Lung (tissue), 12 donors: Measurements from ENCODE around the gene APOB. TPM values are rescaled to one million over a fixed set of nuclear protein-coding genes. Genes with fewer than 3 reads are reported as not detected.
A peak's percentile ranks its signal among the peaks of the same experiment; 100 is the strongest.

Source experiments
- ATAC-seq: fragments of 200-7000 bp; cut with Tn5 transposase; one replicate; pipeline ENCODE4 v1.9.1; 2020; ENCODE audit warnings: moderate number of reproducible peaks; ENCODE audit not compliant: insufficient read depth, low FRiP score
- DNase-seq, 3 donors: peaks; one replicate each; pipeline ENCODE4 v3.0.0-alpha.2; 2013 to 2017
- H3K27ac ChIP-seq, 2 donors: one replicate each; pipeline ENCODE4 v1.5.1; 2013; ENCODE audit warnings: mild to moderate bottlenecking in 2 of 2, moderate library complexity in 2 of 2, control low read depth in 1 of 2, inconsistent platforms in 1 of 2, low read depth in 1 of 2, low read length in 1 of 2
- H3K27me3 ChIP-seq, 3 donors: one replicate each; pipeline ENCODE4 v1.5.1; 2013; ENCODE audit warnings: low read length in 2 of 3; ENCODE audit not compliant: control insufficient read depth in 3 of 3, insufficient read depth in 3 of 3
- H3K36me3 ChIP-seq, 4 donors: one replicate each; pipeline ENCODE4 v1.5.1; 2013; ENCODE audit warnings: low read length in 4 of 4, mild to moderate bottlenecking in 1 of 4, moderate library complexity in 1 of 4; ENCODE audit not compliant: control insufficient read depth in 4 of 4, insufficient read depth in 4 of 4
- H3K4me1 ChIP-seq, 5 donors: one replicate each; pipeline ENCODE4 v1.5.1; 2013; ENCODE audit warnings: low read length in 5 of 5, mild to moderate bottlenecking in 2 of 5, moderate library complexity in 1 of 5; ENCODE audit not compliant: control insufficient read depth in 5 of 5, insufficient read depth in 5 of 5
- H3K4me3 ChIP-seq: one replicate; pipeline ENCODE4 v1.5.1; 2013; ENCODE audit warnings: mild to moderate bottlenecking, control low read depth, moderate library complexity
- H3K9ac ChIP-seq, 2 donors: one replicate each; pipeline ENCODE4 v1.5.1; 2013; ENCODE audit warnings: low read length in 2 of 2, control low read depth in 1 of 2; ENCODE audit not compliant: insufficient read depth in 1 of 2
- H3K9me3 ChIP-seq, 4 donors: one replicate each; pipeline ENCODE4 v1.5.1; 2013; ENCODE audit warnings: low read length in 3 of 4, mild to moderate bottlenecking in 1 of 4, moderate library complexity in 1 of 4; ENCODE audit not compliant: control insufficient read depth in 4 of 4, insufficient read depth in 3 of 4
- WGBS, 2 donors: extraction: QIAGEN DNeasy Blood & Tissue Kit; methylation state at CpG; one replicate each; pipeline ENCODE4 v1.1.7; 2013; 5-methylcytosine and 5-hydroxymethylcytosine counted together
- polyA plus RNA-seq, 2 donors: library from polyadenylated mRNA; stranded (reverse); fragments of 200-250 nt; gene quantifications; one replicate each; pipeline ENCODE4 v1.2.1, GENCODE V29; 2013
- total RNA-seq, 2 donors: library from RNA; depleted of rRNA in 1 of 2; stranded (reverse); fragments of >200 nt in 1 of 2; gene quantifications; one replicate each; pipeline ENCODE4 v1.2.1, GENCODE V29; 2014 to 2021
- TF ChIP-seq, protein P1 (sequence below): IDR thresholded peaks from 2 replicates; pipeline ENCODE4 v1.5.1; 2012; ENCODE audit warnings: mild to moderate bottlenecking; ENCODE audit errors: control extremely low read depth, extremely low read depth
- donor health status: control.
- donor health status: control.
- donor health status: Bipolar disorder and iron deficiency.
- donor health status: healthy.
- donor health status: DM: yes; HTN: yes; CAD: no.

The APOB gene
- total and polyA plus RNA-seq, 4 donors, result 0.04 to 1.7 (median 0.18) TPM

DNA sequence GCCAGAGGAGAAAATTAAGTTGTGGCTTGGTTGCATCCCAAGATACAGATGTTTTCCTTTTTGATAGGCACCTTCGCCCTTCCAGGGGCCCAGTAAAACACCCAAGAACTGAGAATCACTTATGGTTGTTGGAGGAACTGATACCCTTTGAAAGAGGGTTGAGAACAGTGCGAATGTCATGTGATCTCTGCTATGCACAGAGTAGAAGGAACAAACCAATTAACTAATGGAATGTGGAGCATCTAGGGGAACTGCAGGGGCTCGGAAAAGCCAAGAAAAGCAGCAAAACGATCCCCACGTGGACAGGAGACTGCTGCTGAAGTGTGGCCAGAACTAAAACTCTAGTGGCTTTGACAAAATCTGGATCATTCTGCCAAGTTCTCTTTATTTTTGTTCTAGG, 58.8 kb downstream of the APOB start:
- H3K27ac ChIP-seq, result no peak overlapping the region
- no peaks in the 10 kb centered on the region for H3K9me3 ChIP-seq
- no peaks in the 10 kb centered on the region for H3K36me3 ChIP-seq
- H3K4me3 ChIP-seq, result no peak overlapping the region
- 40 to 56% methylated on average over 5 of the region's 5 CpGs for WGBS, 2 donors
- H3K27me3 ChIP-seq, result peaks cover 0 to 2% (median 0%) of the 10 kb centered on the region in 3 donors
- H3K9ac ChIP-seq, result no peak overlapping the region
- H3K4me1 ChIP-seq, result no peaks in the 10 kb centered on the region
- DNase-seq (no peak), ATAC-seq (no peak)
- TF ChIP-seq, protein P1, sequence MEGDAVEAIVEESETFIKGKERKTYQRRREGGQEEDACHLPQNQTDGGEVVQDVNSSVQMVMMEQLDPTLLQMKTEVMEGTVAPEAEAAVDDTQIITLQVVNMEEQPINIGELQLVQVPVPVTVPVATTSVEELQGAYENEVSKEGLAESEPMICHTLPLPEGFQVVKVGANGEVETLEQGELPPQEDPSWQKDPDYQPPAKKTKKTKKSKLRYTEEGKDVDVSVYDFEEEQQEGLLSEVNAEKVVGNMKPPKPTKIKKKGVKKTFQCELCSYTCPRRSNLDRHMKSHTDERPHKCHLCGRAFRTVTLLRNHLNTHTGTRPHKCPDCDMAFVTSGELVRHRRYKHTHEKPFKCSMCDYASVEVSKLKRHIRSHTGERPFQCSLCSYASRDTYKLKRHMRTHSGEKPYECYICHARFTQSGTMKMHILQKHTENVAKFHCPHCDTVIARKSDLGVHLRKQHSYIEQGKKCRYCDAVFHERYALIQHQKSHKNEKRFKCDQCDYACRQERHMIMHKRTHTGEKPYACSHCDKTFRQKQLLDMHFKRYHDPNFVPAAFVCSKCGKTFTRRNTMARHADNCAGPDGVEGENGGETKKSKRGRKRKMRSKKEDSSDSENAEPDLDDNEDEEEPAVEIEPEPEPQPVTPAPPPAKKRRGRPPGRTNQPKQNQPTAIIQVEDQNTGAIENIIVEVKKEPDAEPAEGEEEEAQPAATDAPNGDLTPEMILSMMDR, result no peak

DNA sequence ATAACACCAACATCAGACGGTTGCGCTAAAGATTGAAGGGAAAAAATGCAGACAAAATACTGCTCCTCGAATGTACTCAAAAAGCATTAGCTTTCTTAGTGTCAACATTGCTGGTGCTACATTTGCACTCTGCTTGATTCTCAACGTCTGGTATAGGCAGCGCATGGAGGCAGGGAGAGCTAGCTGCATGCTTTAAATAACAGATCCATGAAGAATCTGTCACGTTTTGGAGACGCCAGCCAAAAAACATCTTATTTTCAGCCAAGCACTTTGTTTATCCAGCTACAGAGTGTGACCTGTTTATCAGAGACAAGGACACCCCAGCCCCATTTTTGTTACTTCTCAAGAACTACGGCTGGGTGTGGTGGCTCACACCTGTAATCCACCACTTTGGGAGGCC, 59.5 kb downstream of the APOB start:
- peaks cover 0 to 2% (median 0%) of the 10 kb centered on the region in 3 donors for H3K27me3 ChIP-seq
- H3K9me3 ChIP-seq, result no peaks in the 10 kb centered on the region
- WGBS, 2 donors, result 76 to 85% methylated on average over 8 of the region's 8 CpGs
- no peak overlapping the region for H3K9ac ChIP-seq
- TF ChIP-seq, protein P1, result no peak
- no peak overlapping the region for H3K4me3 ChIP-seq
- DNase-seq, result peak in 1 of 3 donors; percentile 25
- no peak for ATAC-seq
- no peaks in the 10 kb centered on the region for H3K4me1 ChIP-seq
- no peaks in the 10 kb centered on the region for H3K36me3 ChIP-seq
- H3K27ac ChIP-seq, result no peak overlapping the region

DNA sequence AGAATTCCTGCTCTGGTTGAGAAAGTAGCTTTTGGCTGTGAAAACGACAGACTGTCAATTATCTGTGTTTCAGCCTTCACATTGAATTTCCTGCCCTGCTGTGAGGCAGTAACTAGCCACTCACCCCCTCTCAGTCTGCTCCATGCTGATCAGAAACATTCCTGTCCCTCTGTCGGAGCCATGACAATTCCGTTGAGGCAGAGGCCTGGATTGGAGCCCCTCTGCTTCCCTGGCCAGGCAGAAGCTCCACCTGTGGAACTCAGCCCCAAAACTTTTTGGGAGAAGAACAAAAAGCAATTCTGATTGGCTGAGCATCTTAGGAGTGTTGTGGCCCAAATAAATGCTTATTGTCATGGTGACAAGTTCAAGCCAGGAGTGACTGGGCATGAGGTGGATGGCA, 60.0 kb downstream of the APOB start:
- Histone ChIP-seq H3K4me1 (no peaks in the 10 kb centered on the region), H3K27me3 (peaks cover 0 to 2% (median 0%) of the 10 kb centered on the region in 3 donors), H3K27ac (no peak overlapping the region), H3K4me3 (no peak overlapping the region), H3K9me3 (no peaks in the 10 kb centered on the region), H3K9ac (no peak overlapping the region), H3K36me3 (no peaks in the 10 kb centered on the region)
- TF ChIP-seq, protein P1, result no peak
- DNase-seq (no peak), ATAC-seq (no peak)
- 41 to 43% methylated on average over 3 of the region's 3 CpGs for WGBS, 2 donors

DNA sequence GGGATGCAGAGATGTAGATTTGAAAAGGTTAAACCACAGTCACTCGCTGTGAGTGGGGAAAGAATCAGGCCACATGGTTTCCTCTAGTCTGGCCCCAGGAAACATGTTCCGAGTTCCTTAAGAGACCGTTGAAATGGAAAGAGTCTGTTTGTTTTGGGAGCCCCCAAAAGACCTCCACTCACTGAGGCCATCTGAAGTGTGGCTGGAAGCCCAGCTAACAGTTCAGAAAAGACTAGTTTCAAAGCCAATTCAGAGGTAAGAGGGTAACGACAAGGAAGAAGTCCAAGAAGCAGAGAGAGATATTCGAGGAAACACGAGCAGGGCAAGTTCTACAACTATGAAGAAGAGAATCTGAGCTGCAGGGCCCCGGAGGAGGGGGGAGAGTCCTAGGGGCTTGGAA, 61.0 kb downstream of the APOB start:
- 64 to 65% methylated on average over 7 of the region's 7 CpGs for WGBS, 2 donors
- no peak for DNase-seq

More for the DNA sequence above, 61.0 kb downstream of the APOB start:
- Histone ChIP-seq H3K27me3 (peaks cover 0 to 2% (median 0%) of the 10 kb centered on the region in 3 donors), H3K9me3 (no peaks in the 10 kb centered on the region), H3K9ac (no peak overlapping the region), H3K27ac (no peak overlapping the region), H3K36me3 (no peaks in the 10 kb centered on the region), H3K4me1 (peaks cover 0 to 2% (median 0%) of the 10 kb centered on the region in 5 donors), H3K4me3 (no peak overlapping the region)
- TF ChIP-seq, protein P1, result no peak
- ATAC-seq, result no peak
